SK-N-SH (cell line): Measurements from ENCODE around the gene ANKRD36C. TPM values are rescaled to one million over a fixed set of nuclear protein-coding genes. Genes with fewer than 3 reads are reported as not detected.

Experiments used
- polyA plus RNA-seq, 3 experiments: library from polyadenylated mRNA; depleted of rRNA; stranded (reverse); fragments of >200 nt; gene quantifications; 2 replicates each; pipeline ENCODE4 v1.2.3, GENCODE V29; 2012
- small RNA-seq, 7 experiments: library from RNA; depleted of rRNA; stranded (forward); fragments of <200 nt; gene quantifications; one replicate each; pipeline ENCODE3, GENCODE V24; 2012

Gene ANKRD36C
- polyA plus RNA-seq, 1 of the 3 experiments (the other 2 are of a cell fraction): 1.8 TPM

Small RNAs within 50 kb of the gene (small RNA-seq; reads per million reads assigned to genes)
- gene RN7SL210P: 0 to 0.13 (median 0) reads per million in 7 experiments

Other genes with a start within 250 kb of the ANKRD36C start
- gene GPAT2, start 43.1 kb upstream of the ANKRD36C start, polyA plus RNA-seq (2012; rRNA removed): not detected in 2 replicates
- not detected in 2 replicates for gene ADRA2B, start 124.7 kb upstream of the ANKRD36C start, polyA plus RNA-seq (2012; rRNA removed)
- not detected in 2 replicates for gene ASTL, start 146.7 kb upstream of the ANKRD36C start, polyA plus RNA-seq (2012; rRNA removed)
- gene DUSP2, start 153.6 kb upstream of the ANKRD36C start, polyA plus RNA-seq (2012; rRNA removed): 0.79 and 1.2 TPM in 2 replicates
- 36.1 and 45.8 TPM in 2 replicates for gene STARD7, start 217.0 kb upstream of the ANKRD36C start, polyA plus RNA-seq (2012; rRNA removed)